Immature natural killer cell (primary cell): Measurements from ENCODE around the gene CD7. TPM values are rescaled to one million over a fixed set of nuclear protein-coding genes. Genes with fewer than 3 reads are reported as not detected.

Source experiments
- DNase-seq, 3 donors: peaks; one replicate each; pipeline ENCODE4 v3.0.0; 2022; ENCODE audit warnings: mixed read lengths in 1 of 3
- H3K27ac Mint-ChIP-seq, 6 donors: one replicate each; pipeline ENCODE4 v1.8.0; 2020; ENCODE audit warnings: mixed read lengths in 6 of 6, mild to moderate bottlenecking in 5 of 6, inconsistent platforms in 4 of 6, moderate library complexity in 3 of 6
- H3K27me3 Mint-ChIP-seq, 3 donors: one replicate each; pipeline ENCODE4 v1.8.0; 2020 to 2021; ENCODE audit warnings: low read depth in 3 of 3, mild to moderate bottlenecking in 3 of 3, mixed read lengths in 3 of 3, moderate library complexity in 3 of 3, inconsistent platforms in 1 of 3
- H3K36me3 Mint-ChIP-seq, 3 donors: one replicate each; pipeline ENCODE4 v1.8.0; 2020; ENCODE audit warnings: mixed read lengths in 3 of 3, inconsistent platforms in 2 of 3, mild to moderate bottlenecking in 2 of 3
- H3K4me1 Mint-ChIP-seq, 2 donors: one replicate each; pipeline ENCODE4 v1.8.0; 2020; ENCODE audit warnings: inconsistent platforms in 2 of 2, mild to moderate bottlenecking in 2 of 2, mixed read lengths in 2 of 2, moderate library complexity in 1 of 2
- H3K4me3 Mint-ChIP-seq, 5 donors: one replicate each; pipeline ENCODE4 v1.8.0; 2020; ENCODE audit warnings: mild to moderate bottlenecking in 5 of 5, mixed read lengths in 5 of 5, inconsistent platforms in 3 of 5, moderate library complexity in 3 of 5
- H3K9me3 Mint-ChIP-seq, 6 donors: one replicate each; pipeline ENCODE4 v1.8.0; 2020; ENCODE audit warnings: mild to moderate bottlenecking in 6 of 6, mixed read lengths in 6 of 6, inconsistent platforms in 4 of 6, moderate library complexity in 3 of 6
- polyA plus RNA-seq, 3 donors: library from polyadenylated mRNA; unstranded; fragments of 300-500 nt; fragmentation: Illumina TruSeq; gene quantifications; one replicate each; pipeline ENCODE4 v1.2.3, GENCODE V29; 2021

Gene CD7
- polyA plus RNA-seq, 3 donors from 2014 or later = 278 to 589 (median 370) TPM

DNA sequence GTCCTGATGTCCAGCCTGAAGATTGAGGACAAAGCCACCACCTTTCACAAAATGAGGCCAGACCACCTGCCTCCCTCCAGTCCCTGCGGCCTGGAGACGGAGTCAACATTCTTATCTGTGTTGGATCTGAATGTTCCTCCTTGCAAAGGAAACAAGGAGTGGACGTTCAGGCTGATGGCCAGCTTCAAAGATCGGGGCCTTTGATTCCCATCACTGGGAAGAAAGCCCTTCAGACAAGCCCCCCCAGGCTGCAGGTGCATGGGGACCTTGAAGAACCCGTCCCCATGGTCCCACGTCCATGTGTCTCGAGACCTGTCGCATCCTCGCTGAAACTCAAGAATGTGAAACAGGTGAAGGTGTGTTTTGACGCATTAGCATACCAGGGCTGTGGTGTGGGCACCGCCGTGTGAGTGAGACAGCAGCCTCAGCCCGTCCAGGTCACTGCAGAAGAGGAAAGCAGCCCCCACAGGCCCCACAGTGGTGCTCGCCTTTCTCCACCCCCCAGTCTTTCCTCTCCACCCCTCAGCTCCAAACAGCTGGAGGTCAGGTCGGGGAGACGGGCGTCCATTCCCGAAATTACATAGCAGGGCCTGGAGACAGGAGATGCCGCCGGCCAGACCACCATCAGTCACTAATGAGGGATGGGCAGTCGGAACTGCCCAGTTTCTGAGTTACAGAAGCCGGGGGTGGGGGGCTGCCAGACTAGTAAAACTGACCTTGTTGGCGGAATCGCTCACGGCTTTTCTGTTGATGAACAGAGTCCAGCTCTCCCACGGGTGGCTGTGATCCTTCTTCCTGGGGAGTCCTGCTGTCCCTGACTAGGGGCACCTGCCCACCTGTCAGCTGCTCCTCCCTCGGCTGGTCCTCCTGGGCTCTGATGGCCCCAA is 43.0 kb downstream of the CD7 start:
- H3K4me1 Mint-ChIP-seq = peaks cover 34% of the 10 kb centered on the region in 2 donors
- no peaks in the 10 kb centered on the region for H3K9me3 Mint-ChIP-seq
- DNase-seq = no peak
- peaks cover 15 to 21% (median 16%) of the 10 kb centered on the region in 3 donors for H3K27me3 Mint-ChIP-seq
- peak overlapping the region in 2 of 6 donors; percentile 69 to 70 for H3K27ac Mint-ChIP-seq
- peaks cover 5 to 24% (median 6%) of the 10 kb centered on the region in 3 donors for H3K36me3 Mint-ChIP-seq
- H3K4me3 Mint-ChIP-seq = peak overlapping the region; percentile 60 to 96 (median 92)

- Mint-ChIP-seq H3K36me3 (peaks cover 5 to 27% (median 6%) of the 10 kb centered on the region in 3 donors), H3K27ac (peak within 1 kb of the TSS; percentile 91 to 100 (median 98)), H3K27me3 (peaks cover 13 to 22% (median 16%) of the 10 kb centered on the region in 3 donors), H3K4me1 (peaks cover 42 to 43% of the 10 kb centered on the region in 2 donors), H3K9me3 (no peaks in the 10 kb centered on the region), H3K4me3 (peak within 1 kb of the TSS; percentile 92 to 98 (median 95))
- DNase-seq = peak; percentile 90 to 92 (median 91)
Measured at GRCh38 chr17:82273327-82274133, 43.9 kb downstream of the CD7 start, which contains the start of gene CSNK1D. Gene CSNK1D, minus strand, starts transcription at chr17:82273700. Its CDS starts 319 bp downstream, at chr17:82273381.

DNA sequence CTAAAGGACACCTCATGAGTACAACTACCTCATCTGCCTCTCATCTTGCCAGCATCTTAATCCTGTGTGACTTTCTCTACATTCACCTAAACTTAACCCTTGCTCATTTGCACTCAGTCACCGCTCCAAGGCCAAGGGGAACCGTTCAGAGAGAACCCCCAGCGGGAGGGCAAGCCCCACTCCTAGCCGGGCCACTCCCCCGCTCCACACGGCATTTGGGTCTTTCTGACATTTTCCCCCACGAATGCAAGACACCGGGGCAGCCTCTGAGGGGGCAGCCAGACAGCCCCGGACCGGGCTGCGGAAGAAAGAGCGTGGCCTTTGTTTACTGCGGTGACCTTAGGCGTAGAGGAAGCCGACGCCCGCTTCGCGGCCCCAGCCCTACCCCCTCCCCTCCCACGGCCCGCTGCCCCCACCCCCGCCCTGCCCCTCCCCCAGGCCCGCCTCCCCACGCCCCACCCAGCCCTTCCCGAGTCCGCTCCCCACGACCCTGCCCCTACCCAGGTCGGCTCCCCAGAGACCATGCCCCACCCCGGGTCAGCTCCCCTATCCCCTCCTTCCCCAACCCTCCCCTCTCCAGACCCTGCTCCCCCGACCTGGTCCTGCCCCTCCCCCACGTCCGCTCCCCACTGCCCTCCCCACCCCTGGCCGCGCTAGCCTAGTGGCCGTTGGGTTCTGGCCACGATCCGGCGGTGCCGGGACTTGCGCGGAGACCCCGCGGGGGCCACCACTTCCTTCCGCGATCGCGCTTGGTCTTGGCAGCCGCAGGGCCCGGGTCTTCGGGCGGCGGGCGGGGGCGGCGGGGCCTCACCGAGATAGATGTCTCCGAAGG is 44.7 kb downstream of the CD7 start:
- peak overlapping the region; percentile 92 to 98 (median 95) for H3K4me3 Mint-ChIP-seq

GRCh38 chr17:82271401-82271800 is 46.0 kb downstream of the CD7 start:
- H3K27me3 Mint-ChIP-seq = peaks cover 17 to 32% (median 23%) of the 10 kb centered on the region in 3 donors
- peak overlapping the region; percentile 92 to 98 (median 94) for H3K4me3 Mint-ChIP-seq
- H3K27ac Mint-ChIP-seq = peak overlapping the region; percentile 91 to 100 (median 96)
- peaks cover 5 to 27% (median 8%) of the 10 kb centered on the region in 3 donors for H3K36me3 Mint-ChIP-seq
- peaks cover 63 to 64% of the 10 kb centered on the region in 2 donors for H3K4me1 Mint-ChIP-seq
- no peak for DNase-seq
- H3K9me3 Mint-ChIP-seq = no peaks in the 10 kb centered on the region

More for the DNA sequence above, 44.7 kb downstream of the CD7 start:
- H3K36me3 Mint-ChIP-seq = peaks cover 5 to 27% (median 6%) of the 10 kb centered on the region in 3 donors
- peaks cover 50 to 51% of the 10 kb centered on the region in 2 donors for H3K4me1 Mint-ChIP-seq
- DNase-seq = peak; percentile 65 to 76 (median 70)
- peaks cover 17 to 26% (median 19%) of the 10 kb centered on the region in 3 donors for H3K27me3 Mint-ChIP-seq
- no peaks in the 10 kb centered on the region for H3K9me3 Mint-ChIP-seq
- peak overlapping the region; percentile 91 to 100 (median 98) for H3K27ac Mint-ChIP-seq

- Mint-ChIP-seq H3K27me3 (peaks cover 19 to 38% (median 23%) of the 10 kb centered on the region in 3 donors), H3K4me3 (peak overlapping the region; percentile 92 to 98 (median 94)), H3K36me3 (peaks cover 5 to 28% (median 13%) of the 10 kb centered on the region in 3 donors), H3K27ac (peak overlapping the region; percentile 91 to 100 (median 96)), H3K4me1 (peaks cover 71% of the 10 kb centered on the region in 2 donors), H3K9me3 (no peaks in the 10 kb centered on the region)
- DNase-seq = no peak
Measured at GRCh38 chr17:82270651-82271050, 46.8 kb downstream of the CD7 start.

- peak overlapping the region; percentile 92 to 98 (median 94) for H3K4me3 Mint-ChIP-seq
- peak overlapping the region; percentile 91 to 100 (median 96) for H3K27ac Mint-ChIP-seq
- H3K4me1 Mint-ChIP-seq = peaks cover 74 to 75% of the 10 kb centered on the region in 2 donors
- DNase-seq = no peak
- no peaks in the 10 kb centered on the region for H3K9me3 Mint-ChIP-seq
- peaks cover 19 to 40% (median 23%) of the 10 kb centered on the region in 3 donors for H3K27me3 Mint-ChIP-seq
- peaks cover 5 to 30% (median 13%) of the 10 kb centered on the region in 3 donors for H3K36me3 Mint-ChIP-seq
Measured at GRCh38 chr17:82269882-82270500, 47.4 kb downstream of the CD7 start.

DNA sequence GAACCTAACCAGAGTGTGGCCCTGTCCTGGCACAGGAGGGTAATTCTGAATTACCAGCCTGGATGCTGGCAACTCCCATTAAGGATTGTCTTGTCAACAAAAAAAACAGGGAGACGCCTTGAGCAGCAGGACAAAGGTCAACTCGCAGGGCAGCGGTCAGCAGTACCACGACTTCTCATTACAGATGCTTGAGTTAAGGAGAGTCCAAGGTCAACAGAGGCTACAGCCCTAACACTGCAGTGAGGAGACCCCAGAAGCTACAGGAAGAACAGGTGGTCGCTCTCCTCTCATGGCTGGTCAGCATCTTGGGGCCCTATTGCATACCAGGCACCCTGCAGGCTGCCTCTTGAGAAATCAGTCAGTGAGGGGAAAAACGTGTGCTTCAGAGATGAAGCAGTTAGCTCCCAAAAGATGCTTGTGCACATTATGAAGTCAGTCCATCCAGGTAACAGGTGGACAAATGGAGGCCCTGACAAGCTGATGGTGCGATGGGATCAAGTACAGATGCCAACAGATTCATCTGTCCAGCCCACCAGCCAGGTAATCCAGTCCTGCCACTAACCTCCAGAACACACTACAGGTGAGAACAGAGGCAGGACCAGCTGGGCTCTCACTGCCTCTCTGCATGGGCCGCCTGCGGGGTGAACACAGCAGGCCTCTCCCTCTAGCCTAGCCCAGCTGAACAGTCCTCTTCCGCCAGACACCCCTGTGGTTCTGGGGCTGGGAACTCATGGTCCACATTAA is 48.1 kb downstream of the CD7 start:
- DNase-seq = no peak

DNA sequence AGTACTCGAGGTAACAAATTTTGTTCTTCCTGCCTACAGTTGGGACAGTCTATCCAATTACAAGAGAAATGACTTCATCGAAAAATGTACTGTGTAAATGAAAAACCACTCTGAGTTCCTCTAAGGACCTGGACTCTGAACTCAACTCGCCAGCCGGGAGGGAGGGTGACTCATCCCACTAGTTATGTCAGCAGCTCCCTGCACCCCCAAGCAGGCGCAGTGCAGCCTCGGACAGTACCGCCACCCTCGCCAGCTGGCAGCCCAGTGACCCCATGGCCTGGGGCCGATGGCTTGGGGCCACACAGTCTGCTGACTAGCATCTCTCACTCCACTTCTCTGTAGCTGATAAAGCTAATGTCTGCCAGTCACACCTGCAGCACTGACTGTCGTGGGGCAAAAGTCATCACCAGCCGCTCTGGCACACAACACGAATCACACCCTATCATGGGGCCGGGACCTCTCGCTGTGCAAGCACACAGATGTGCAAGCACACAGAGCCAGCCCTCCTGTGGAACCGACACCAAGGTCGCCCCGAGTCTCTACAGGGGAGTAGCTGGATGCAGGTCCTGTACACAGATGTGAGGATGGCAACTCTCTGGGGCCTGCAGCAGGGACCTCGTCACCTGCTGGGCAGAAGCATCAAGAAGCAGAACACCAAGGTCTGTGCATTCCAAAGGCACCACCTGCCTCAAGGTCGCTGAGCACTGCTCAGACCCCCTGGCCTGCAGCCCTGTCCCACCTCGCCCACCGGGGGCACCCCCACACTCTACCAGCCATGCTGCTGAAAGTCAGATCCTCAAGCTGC is 49.6 kb downstream of the CD7 start:
- peaks cover 5 to 36% (median 18%) of the 10 kb centered on the region in 3 donors for H3K36me3 Mint-ChIP-seq
- H3K27ac Mint-ChIP-seq = peak overlapping the region; percentile 88 to 100 (median 93)
- no peaks in the 10 kb centered on the region for H3K9me3 Mint-ChIP-seq
- H3K4me1 Mint-ChIP-seq = peaks cover 78 to 84% of the 10 kb centered on the region in 2 donors
- DNase-seq = peak; percentile 41 to 45 (median 44)
- peak overlapping the region; percentile 53 to 93 (median 63) for H3K4me3 Mint-ChIP-seq
- H3K27me3 Mint-ChIP-seq = peaks cover 23 to 40% (median 24%) of the 10 kb centered on the region in 3 donors

More for the DNA sequence above, 48.1 kb downstream of the CD7 start:
- Mint-ChIP-seq H3K4me3 (peak overlapping the region; percentile 51 to 95 (median 93)), H3K4me1 (peaks cover 76 to 79% of the 10 kb centered on the region in 2 donors), H3K36me3 (peaks cover 5 to 32% (median 16%) of the 10 kb centered on the region in 3 donors), H3K27ac (peak overlapping the region; percentile 91 to 100 (median 96)), H3K27me3 (peaks cover 22 to 39% (median 23%) of the 10 kb centered on the region in 3 donors), H3K9me3 (no peaks in the 10 kb centered on the region)

- no peak for DNase-seq
- peaks cover 72 to 84% of the 10 kb centered on the region in 2 donors for H3K4me1 Mint-ChIP-seq
- H3K27ac Mint-ChIP-seq = peak overlapping the region; percentile 64 to 96 (median 84)
- H3K27me3 Mint-ChIP-seq = peaks cover 16 to 32% (median 26%) of the 10 kb centered on the region in 3 donors
- H3K9me3 Mint-ChIP-seq = no peaks in the 10 kb centered on the region
- H3K36me3 Mint-ChIP-seq = peaks cover 1 to 38% (median 25%) of the 10 kb centered on the region in 3 donors
- H3K4me3 Mint-ChIP-seq = peak overlapping the region in 3 of 5 donors; percentile 4 to 49 (median 44)
Measured at GRCh38 chr17:82266142-82266541, 51.3 kb downstream of the CD7 start.
